ENCODE data around the gene AIFM3. TPM values are rescaled to one million over a fixed set of nuclear protein-coding genes. Genes with fewer than 3 reads are reported as not detected.

AIFM3 gene
- total and polyA plus RNA-seq, 2 of the 4 experiments (the other 2 are of a cell fraction) = 0.09 to 0.18 TPM

GRCh38 chr22:20978419-20978818 lies 11.4 kb downstream of the AIFM3 start:
- H3K9ac ChIP-seq (ENCODE audit: low read depth, low read length) = no peak overlapping the region
- H3K36me3 ChIP-seq (ENCODE audit: control insufficient read depth, insufficient read depth, low read length) = no peaks in the 10 kb centered on the region
- no peak overlapping the region for H3K4me3 ChIP-seq (ENCODE audit: insufficient read depth, low read depth, low read length)
- CTCF ChIA-PET = no interaction called here
- H2AFZ ChIP-seq (replicated peaks; ENCODE audit: low read length, poor library complexity) = no peak overlapping the region
- H3K9me1 ChIP-seq (ENCODE audit: insufficient read depth, low read length) = peaks cover 24% of the 10 kb centered on the region
- H4K5ac ChIP-seq (ENCODE audit: low read depth, low read length) = no peak overlapping the region
- H3K27me3 ChIP-seq (ENCODE audit: control insufficient read depth, insufficient read depth, low read length) = peaks cover 2% of the 10 kb centered on the region; the same call in 1 of the 2 replicates
- no peak overlapping the region for H2BK5ac ChIP-seq (ENCODE audit: low read depth, low read length, poor library complexity, severe bottlenecking)
- H2BK20ac ChIP-seq (ENCODE audit: low read depth, low read length) = no peak overlapping the region
- no peak overlapping the region for H4K91ac ChIP-seq (ENCODE audit: insufficient read depth, low read depth, low read length)
- no peak overlapping the region for H2AK5ac ChIP-seq (ENCODE audit: low read depth, low read length)
- ATAC-seq (ENCODE audit: low read depth) = no peak
- H2BK120ac ChIP-seq (ENCODE audit: low read depth, low read length) = no peak overlapping the region
- no peak overlapping the region for H3K27ac ChIP-seq (ENCODE audit: insufficient read depth, low read length)
- H3K4ac ChIP-seq (ENCODE audit: low read depth, low read length) = no peak overlapping the region
- no peak overlapping the region for H2BK15ac ChIP-seq (ENCODE audit: low read depth, low read length)
- no TSS peak for BruUV-seq (replicated peaks)
- H2AK9ac ChIP-seq (replicated peaks; ENCODE audit: low read depth, low read length, poor library complexity) = no peak overlapping the region
- no peak overlapping the region for H3K23ac ChIP-seq (ENCODE audit: low read depth, low read length)
- H4K20me1 ChIP-seq (ENCODE audit: insufficient read depth, low read length) = no peaks in the 10 kb centered on the region
- DNase-seq = no peak
- dilution Hi-C loops (cut with HindIII; ENCODE audit: low sequenced_read_pairs, unreplicated experiment) = no loop called here
- in situ Hi-C loops (cut with MboI; ENCODE audit: low sequenced_read_pairs) = no loop called here
- no peak overlapping the region for H3K56ac ChIP-seq (ENCODE audit: extremely low read depth, insufficient read depth, low read length)
- H3K18ac ChIP-seq (ENCODE audit: low read depth, low read length) = no peak overlapping the region
- peaks cover 16 to 26% of the 10 kb centered on the region in 2 experiments for H3K79me1 ChIP-seq (ENCODE audit: low read depth in 1 of 2, low read length in 2 of 2)
- POLR2A ChIA-PET (ENCODE audit: unreplicated experiment) = no interaction called here
- H4K8ac ChIP-seq (ENCODE audit: low read depth in 2 of 2, low read length in 2 of 2) = no peak overlapping the region
- intact Hi-C loops (cut with micrococcal nuclease) = no loop called here
- TF ChIP-seq RFX5 (IDR thresholded peaks at IDR 0.05; ENCODE audit: low read depth, low read length) (no peak), CTCF (conservative IDR thresholded peaks at IDR 0.05; ENCODE audit: low read depth, low read length) (no peak), RCOR1 (IDR thresholded peaks at IDR 0.05; ENCODE audit: insufficient replicate concordance, low read length) (no peak), RAD21 (IDR thresholded peaks at IDR 0.05; ENCODE audit: low read length) (no peak), POLR2A (IDR thresholded peaks at IDR 0.05; ENCODE audit: low read depth, low read length) (no peak), BHLHE40 (IDR thresholded peaks at IDR 0.05; ENCODE audit: low read depth, low read length) (no peak)
- H3K4me2 ChIP-seq (ENCODE audit: low read depth, low read length) = no peak overlapping the region
- peaks cover 10% of the 10 kb centered on the region for H3K9me3 ChIP-seq (ENCODE audit: control insufficient read depth, insufficient read depth, low read length)
- 17% methylated on average over 1 of the region's 2 CpGs; no CpG with 5 or more reads in 1 of the 2 experiments for WGBS, 2 experiments (ENCODE audit: extremely low coverage in 2 of 2, insufficient read length in 1 of 2)
- H3K14ac ChIP-seq (replicated peaks; ENCODE audit: low read depth, low read length) = no peak overlapping the region
- peaks cover 10% of the 10 kb centered on the region for H3K4me1 ChIP-seq (ENCODE audit: control insufficient read depth, insufficient read depth, low read length)

Data from IMR-90 (cell line).